Activated CD8-positive, alpha-beta T cell treated with anti-CD3 and anti-CD28 coated beads for 36 hours (primary cell): ENCODE results near the gene COL6A2. TPM values are rescaled to one million over a fixed set of nuclear protein-coding genes. Genes with fewer than 3 reads are reported as not detected.

Experiments
- ATAC-seq: fragments of 200-7000 bp; cut with Tn5 transposase; one replicate; pipeline ENCODE4 v1.10.0; 2021; ENCODE audit warnings: mild to moderate bottlenecking, moderate library complexity
- CTCF ChIA-PET: fragments of 350-600 bp; sonication (Branson Sonifier 250); formaldehyde crosslinking; loops from one replicate; lab custom pipeline; 2021; ENCODE audit warnings: antibody characterized with exemption; lab: Charles Lee
- POLR2A ChIA-PET: fragments of 350-600 bp; sonication (Branson Sonifier 250); formaldehyde crosslinking; loops from one replicate; lab custom pipeline; 2021; ENCODE audit warnings: antibody characterized with exemption; lab: Charles Lee
- DNase-seq: peaks from one replicate; pipeline ENCODE4 v3.0.0-alpha.2; 2020
- H3K27ac Mint-ChIP-seq: one replicate; pipeline ENCODE4 v1.8.0; 2021; ENCODE audit warnings: mild to moderate bottlenecking, mixed read lengths
- H3K27me3 Mint-ChIP-seq: one replicate; pipeline ENCODE4 v1.8.0; 2021; ENCODE audit warnings: mixed read lengths
- H3K36me3 Mint-ChIP-seq: one replicate; pipeline ENCODE4 v1.8.0; 2021; ENCODE audit warnings: low read depth, mixed read lengths
- H3K4me1 Mint-ChIP-seq: one replicate; pipeline ENCODE4 v1.8.0; 2021; ENCODE audit warnings: low read depth, mixed read lengths
- H3K4me3 Mint-ChIP-seq: one replicate; pipeline ENCODE4 v1.8.0; 2021; ENCODE audit warnings: mild to moderate bottlenecking, moderate library complexity, mixed read lengths
- H3K9me3 Mint-ChIP-seq: one replicate; pipeline ENCODE4 v1.8.0; 2021; ENCODE audit warnings: mixed read lengths
- CTCF ChIP-seq: fragments of 200-600 bp; IDR thresholded peaks from one replicate; pipeline ENCODE4 v1.8.0; 2022; ENCODE audit warnings: antibody characterized with exemption, mild to moderate bottlenecking
- intact Hi-C: fragments of 100-400 bp; cut with micrococcal nuclease; formaldehyde crosslinking; loops from one replicate; pipeline ENCODE4 v1.10.0; 2022
- total RNA-seq, 2 experiments: library from RNA; stranded (reverse); gene quantifications; one replicate each; pipeline ENCODE4 v1.2.3, GENCODE V29; 2021

The COL6A2 gene
- total RNA-seq, 2 experiments from 2014 or later = 25.0 to 25.3 TPM

- Mint-ChIP-seq H3K9me3 (no peaks in the 10 kb centered on the region), H3K4me3 (no peak overlapping the region), H3K27me3 (no peaks in the 10 kb centered on the region), H3K27ac (no peak overlapping the region), H3K36me3 (peaks cover 3% of the 10 kb centered on the region), H3K4me1 (no peaks in the 10 kb centered on the region)
- intact Hi-C loops = no loop called here
- ATAC-seq (no peak), DNase-seq (no peak)
- ChIA-PET CTCF (interaction anchor here (1.1 kb wide), 1 partner anchor 16 kb away, joined by 3 read pairs; no protein-coding TSS in a partner anchor), POLR2A (no interaction called here)
- TF ChIP-seq CTCF = no peak
Measured at GRCh38 chr21:46159390-46159789, 61.5 kb downstream of the COL6A2 start.

- Mint-ChIP-seq H3K4me1 (no peaks in the 10 kb centered on the region), H3K27me3 (no peaks in the 10 kb centered on the region), H3K4me3 (no peak overlapping the region), H3K36me3 (peaks cover 3% of the 10 kb centered on the region), H3K27ac (no peak overlapping the region), H3K9me3 (no peaks in the 10 kb centered on the region)
- intact Hi-C loops = no loop called here
- ATAC-seq (peak; percentile 17), DNase-seq (no peak)
- no peak for TF ChIP-seq CTCF
- POLR2A ChIA-PET = interaction anchor here (0.7 kb wide), 1 partner anchor 36 kb away, joined by 3 read pairs; no protein-coding TSS in a partner anchor
- CTCF ChIA-PET = no interaction called here
Measured at GRCh38 chr21:46159841-46160656, 62.1 kb downstream of the COL6A2 start.

- CTCF ChIA-PET = no interaction called here
- Mint-ChIP-seq H3K4me1 (no peaks in the 10 kb centered on the region), H3K4me3 (no peak overlapping the region), H3K27ac (no peak overlapping the region), H3K9me3 (no peaks in the 10 kb centered on the region), H3K27me3 (no peaks in the 10 kb centered on the region), H3K36me3 (peaks cover 3% of the 10 kb centered on the region)
- POLR2A ChIA-PET = interaction anchor here (0.7 kb wide), 1 partner anchor 36 kb away, joined by 3 read pairs; no protein-coding TSS in a partner anchor
- DNase-seq = no peak
- ATAC-seq = no peak
- intact Hi-C loops = no loop called here
- TF ChIP-seq CTCF = no peak
Measured at GRCh38 chr21:46160657-46160906, 62.7 kb downstream of the COL6A2 start.

GRCh38 chr21:46160907-46161632 is 63.2 kb downstream of the COL6A2 start:
- H3K36me3 Mint-ChIP-seq = peaks cover 3% of the 10 kb centered on the region
- TF ChIP-seq CTCF = no peak
- H3K27ac Mint-ChIP-seq = no peak overlapping the region
- no peaks in the 10 kb centered on the region for H3K9me3 Mint-ChIP-seq
- no peaks in the 10 kb centered on the region for H3K27me3 Mint-ChIP-seq
- intact Hi-C loops = no loop called here
- POLR2A ChIA-PET = no interaction called here
- no peak overlapping the region for H3K4me3 Mint-ChIP-seq
- CTCF ChIA-PET = no interaction called here
- no peak for ATAC-seq
- DNase-seq = no peak
- H3K4me1 Mint-ChIP-seq = no peaks in the 10 kb centered on the region
